Measurements from ENCODE around the gene CFAP20DC.

DNA sequence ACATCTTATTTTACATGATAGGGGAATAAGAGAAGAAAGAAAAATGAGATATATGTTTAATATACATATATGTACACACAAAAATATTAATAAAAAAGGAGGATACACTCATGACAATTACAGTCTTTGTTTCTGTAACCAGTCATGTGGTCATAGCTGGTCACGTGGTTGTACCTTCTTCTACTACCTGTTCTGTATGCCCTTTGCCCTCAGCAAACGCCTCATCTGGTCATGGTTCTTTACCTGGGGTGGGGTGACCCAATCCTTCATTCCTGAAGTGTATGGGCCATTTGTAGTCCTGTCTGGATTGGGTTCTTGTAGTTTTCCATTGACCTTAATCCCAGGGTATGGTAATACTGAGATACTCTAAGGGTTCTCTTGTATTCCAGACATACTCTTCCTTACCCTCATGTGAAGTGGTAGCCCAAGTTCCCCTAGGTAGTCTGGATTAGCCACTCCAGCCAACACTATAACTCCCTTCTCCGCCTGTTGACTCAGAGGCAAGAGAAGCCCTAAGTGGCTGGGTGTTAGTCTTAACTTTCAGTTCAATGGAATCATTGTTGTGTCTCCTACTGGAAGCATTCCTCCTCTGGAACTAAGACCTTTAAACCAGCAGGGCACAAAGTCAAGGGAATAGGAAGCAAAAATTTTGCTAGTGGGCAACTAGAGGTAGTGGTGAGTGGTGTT is 336.0 kb downstream of the CFAP20DC start:
- TF ChIP-seq, protein P1, sequence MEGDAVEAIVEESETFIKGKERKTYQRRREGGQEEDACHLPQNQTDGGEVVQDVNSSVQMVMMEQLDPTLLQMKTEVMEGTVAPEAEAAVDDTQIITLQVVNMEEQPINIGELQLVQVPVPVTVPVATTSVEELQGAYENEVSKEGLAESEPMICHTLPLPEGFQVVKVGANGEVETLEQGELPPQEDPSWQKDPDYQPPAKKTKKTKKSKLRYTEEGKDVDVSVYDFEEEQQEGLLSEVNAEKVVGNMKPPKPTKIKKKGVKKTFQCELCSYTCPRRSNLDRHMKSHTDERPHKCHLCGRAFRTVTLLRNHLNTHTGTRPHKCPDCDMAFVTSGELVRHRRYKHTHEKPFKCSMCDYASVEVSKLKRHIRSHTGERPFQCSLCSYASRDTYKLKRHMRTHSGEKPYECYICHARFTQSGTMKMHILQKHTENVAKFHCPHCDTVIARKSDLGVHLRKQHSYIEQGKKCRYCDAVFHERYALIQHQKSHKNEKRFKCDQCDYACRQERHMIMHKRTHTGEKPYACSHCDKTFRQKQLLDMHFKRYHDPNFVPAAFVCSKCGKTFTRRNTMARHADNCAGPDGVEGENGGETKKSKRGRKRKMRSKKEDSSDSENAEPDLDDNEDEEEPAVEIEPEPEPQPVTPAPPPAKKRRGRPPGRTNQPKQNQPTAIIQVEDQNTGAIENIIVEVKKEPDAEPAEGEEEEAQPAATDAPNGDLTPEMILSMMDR (IDR thresholded peaks at IDR 0.05) = no peak
- no peak for TF ChIP-seq POLR2A (IDR thresholded peaks at IDR 0.05)
